MG63 (cell line): ENCODE data around the gene EFHC1. TPM values are rescaled to one million over a fixed set of nuclear protein-coding genes. Genes with fewer than 3 reads are reported as not detected.
"Not testable (repeated sequence)": the region's sequence is repeated elsewhere in the genome, so short reads cannot be mapped to it uniquely, and the experiment has no call there.

ENCODE experiments used
- DNase-seq: peaks from one replicate; pipeline ENCODE4 v3.0.0-alpha.2; 2020
- H3K27me3 ChIP-seq: fragments of 250-450 bp; sonication (Bioruptor Pico); 2 replicates; pipeline ENCODE4 v1.5.1; 2020; ENCODE audit warnings: mild to moderate bottlenecking, moderate library complexity
- H3K36me3 ChIP-seq: fragments of 250-450 bp; sonication (Bioruptor Pico); 2 replicates; pipeline ENCODE4 v1.5.1; 2020; ENCODE audit warnings: mild to moderate bottlenecking, moderate library complexity
- H3K4me3 ChIP-seq: fragments of 250-450 bp; sonication (Bioruptor Pico); 2 replicates; pipeline ENCODE4 v1.5.1; 2020; ENCODE audit warnings: mild to moderate bottlenecking, moderate library complexity
- H3K9me3 ChIP-seq: fragments of 250-450 bp; sonication (Bioruptor Pico); 2 replicates; pipeline ENCODE4 v1.5.1; 2020; ENCODE audit warnings: mild to moderate bottlenecking, moderate library complexity
- total RNA-seq: library from RNA; depleted of rRNA; stranded (reverse); fragments of >200 nt; shearing (Covaris generic); gene quantifications from 2 replicates; pipeline ENCODE4 v1.2.3, GENCODE V29; 2014; ENCODE audit warnings: low replicate concordance

Gene EFHC1
- total RNA-seq, 1 experiment from 2014 or later: 78.4 TPM

GRCh38 chr6:52417675-52418111 lies 2.4 kb upstream of the EFHC1 start:
- no peak overlapping the region for H3K4me3 ChIP-seq
- no peaks in the 10 kb centered on the region; the same call in none of the 2 replicates for H3K36me3 ChIP-seq
- peak; percentile 92 for DNase-seq
- no peaks in the 10 kb centered on the region for H3K27me3 ChIP-seq
- no peaks in the 10 kb centered on the region for H3K9me3 ChIP-seq

- H3K36me3 ChIP-seq: peaks cover 2% of the 10 kb centered on the region
- no peaks in the 10 kb centered on the region for H3K9me3 ChIP-seq
- no peak for DNase-seq
- no peak overlapping the region for H3K4me3 ChIP-seq
- no peaks in the 10 kb centered on the region for H3K27me3 ChIP-seq
Observed at GRCh38 chr6:52418606-52419005, 1.5 kb upstream of the EFHC1 start.

GRCh38 chr6:52420668-52421358 lies 671 bp downstream of the EFHC1 start:
- no peaks in the 10 kb centered on the region for H3K27me3 ChIP-seq
- H3K9me3 ChIP-seq: no peaks in the 10 kb centered on the region
- peak overlapping the region; percentile 73 for H3K4me3 ChIP-seq
- H3K36me3 ChIP-seq: peaks cover 10% of the 10 kb centered on the region
- peak; percentile 82 for DNase-seq

GRCh38 chr6:52422156-52422555 lies 2.0 kb downstream of the EFHC1 start:
- Histone ChIP-seq H3K36me3 (peaks cover 21% of the 10 kb centered on the region), H3K4me3 (no peak overlapping the region), H3K9me3 (no peaks in the 10 kb centered on the region), H3K27me3 (no peaks in the 10 kb centered on the region)
- DNase-seq: no peak

GRCh38 chr6:52423448-52423847 lies 3.3 kb downstream of the EFHC1 start:
- no peaks in the 10 kb centered on the region for H3K27me3 ChIP-seq
- H3K36me3 ChIP-seq: peaks cover 32% of the 10 kb centered on the region
- peak; percentile 48 for DNase-seq
- H3K4me3 ChIP-seq: no peak overlapping the region
- no peaks in the 10 kb centered on the region; the same call in 1 of the 2 replicates for H3K9me3 ChIP-seq

- peak; percentile 99 for DNase-seq
- no peaks in the 10 kb centered on the region; the same call in none of the 2 replicates for H3K9me3 ChIP-seq
- no peaks in the 10 kb centered on the region for H3K27me3 ChIP-seq
- no peak overlapping the region for H3K4me3 ChIP-seq
- peaks cover 37% of the 10 kb centered on the region for H3K36me3 ChIP-seq
Observed at GRCh38 chr6:52423971-52424381, 3.8 kb downstream of the EFHC1 start.

- Histone ChIP-seq H3K4me3 (no peak overlapping the region), H3K9me3 (no peaks in the 10 kb centered on the region; the same call in none of the 2 replicates), H3K36me3 (peaks cover 42% of the 10 kb centered on the region), H3K27me3 (no peaks in the 10 kb centered on the region)
- no peak for DNase-seq
Observed at GRCh38 chr6:52424513-52424912, 4.4 kb downstream of the EFHC1 start.

GRCh38 chr6:52426667-52427066 lies 6.5 kb downstream of the EFHC1 start:
- Histone ChIP-seq H3K4me3 (no peak overlapping the region), H3K27me3 (no peaks in the 10 kb centered on the region), H3K9me3 (peaks cover 2% of the 10 kb centered on the region), H3K36me3 (peaks cover 59% of the 10 kb centered on the region)
- no peak for DNase-seq

- not testable (repeated sequence) for H3K4me3 ChIP-seq, H3K9me3 ChIP-seq, DNase-seq, H3K27me3 ChIP-seq
- peaks cover 63% of the 10 kb centered on the region for H3K36me3 ChIP-seq
Observed at GRCh38 chr6:52433294-52433693, 13.2 kb downstream of the EFHC1 start.

GRCh38 chr6:52435345-52435744 lies 15.2 kb downstream of the EFHC1 start:
- H3K9me3 ChIP-seq: no peaks in the 10 kb centered on the region
- peaks cover 61% of the 10 kb centered on the region for H3K36me3 ChIP-seq
- no peak overlapping the region for H3K4me3 ChIP-seq
- H3K27me3 ChIP-seq: no peaks in the 10 kb centered on the region
- no peak for DNase-seq

- no peak for DNase-seq
- Histone ChIP-seq H3K36me3 (peaks cover 50% of the 10 kb centered on the region), H3K4me3 (no peak overlapping the region), H3K9me3 (peaks cover 19% of the 10 kb centered on the region), H3K27me3 (no peaks in the 10 kb centered on the region)
Observed at GRCh38 chr6:52438926-52439325, 18.8 kb downstream of the EFHC1 start.

- peaks cover 40% of the 10 kb centered on the region for H3K36me3 ChIP-seq
- peaks cover 27% of the 10 kb centered on the region for H3K9me3 ChIP-seq
- no peaks in the 10 kb centered on the region for H3K27me3 ChIP-seq
- no peak for DNase-seq
- H3K4me3 ChIP-seq: no peak overlapping the region
Observed at GRCh38 chr6:52454556-52454955, 34.4 kb downstream of the EFHC1 start.

- Histone ChIP-seq H3K9me3 (peaks cover 3% of the 10 kb centered on the region), H3K27me3 (no peaks in the 10 kb centered on the region), H3K4me3 (no peak overlapping the region), H3K36me3 (peaks cover 23% of the 10 kb centered on the region)
- no peak for DNase-seq
Observed at GRCh38 chr6:52457096-52457495, 37.0 kb downstream of the EFHC1 start.

GRCh38 chr6:52461194-52461593 lies 41.1 kb downstream of the EFHC1 start:
- H3K27me3 ChIP-seq, H3K4me3 ChIP-seq, H3K9me3 ChIP-seq, H3K36me3 ChIP-seq, DNase-seq: not testable (repeated sequence)

GRCh38 chr6:52474173-52474572 lies 54.0 kb downstream of the EFHC1 start:
- Histone ChIP-seq H3K4me3 (no peak overlapping the region), H3K27me3 (no peaks in the 10 kb centered on the region), H3K9me3 (peaks cover 3% of the 10 kb centered on the region; the same call in 1 of the 2 replicates), H3K36me3 (peaks cover 5% of the 10 kb centered on the region)
- DNase-seq: no peak

- Histone ChIP-seq H3K9me3 (peaks cover 3% of the 10 kb centered on the region; the same call in 1 of the 2 replicates), H3K27me3 (no peaks in the 10 kb centered on the region)
- no peak for DNase-seq
Observed at GRCh38 chr6:52475307-52475706, 55.2 kb downstream of the EFHC1 start.

GRCh38 chr6:52482903-52483670 lies 62.9 kb downstream of the EFHC1 start:
- DNase-seq: no peak
- Histone ChIP-seq H3K27me3 (no peaks in the 10 kb centered on the region), H3K36me3 (peaks cover 20% of the 10 kb centered on the region), H3K4me3 (no peak overlapping the region), H3K9me3 (no peaks in the 10 kb centered on the region)

More at GRCh38 chr6:52475307-52475706, 55.2 kb downstream of the EFHC1 start:
- Histone ChIP-seq H3K4me3 (no peak overlapping the region), H3K36me3 (peaks cover 13% of the 10 kb centered on the region)

- Histone ChIP-seq H3K4me3 (no peak overlapping the region), H3K36me3 (peaks cover 21% of the 10 kb centered on the region), H3K27me3 (no peaks in the 10 kb centered on the region), H3K9me3 (no peaks in the 10 kb centered on the region)
- no peak for DNase-seq
Observed at GRCh38 chr6:52483671-52484003, 63.5 kb downstream of the EFHC1 start.
